ENCODE results near the gene LY9.

GRCh38 chr1:160814316-160814715 is 18.3 kb downstream of the LY9 start:
- TF ChIP-seq CTCF (IDR thresholded peaks at IDR 0.05): no peak
- no peak for TF ChIP-seq POLR2A (IDR thresholded peaks at IDR 0.05)
